Stimulated activated CD4-positive, alpha-beta T cell treated with anti-CD3 and anti-CD28 coated beads, Interleukin-12 subunit alpha, Interleukin-12 subunit beta, amount 100 ng/mL, for 4 hours (primary cell): ENCODE measurements around the gene SLC43A3.
A peak's percentile ranks its signal among the peaks of the same experiment; 100 is the strongest.
"Not testable (repeated sequence)": the region's sequence is repeated elsewhere in the genome, so short reads cannot be mapped to it uniquely, and the experiment has no call there.

Source experiments
- DNase-seq: peaks from one replicate; pipeline ENCODE4 v3.0.0-alpha.2; 2020

SLC43A3 gene

GRCh38 chr11:57459164-57460021, 32.5 kb upstream of the SLC43A3 start:
- peak; percentile 22 for DNase-seq

- DNase-seq = peak; percentile 68
Measured at GRCh38 chr11:57458410-57459163, 31.7 kb upstream of the SLC43A3 start.

- peak; percentile 32 for DNase-seq
Measured at GRCh38 chr11:57458060-57458409, 31.1 kb upstream of the SLC43A3 start.

GRCh38 chr11:57457643-57458023, 30.7 kb upstream of the SLC43A3 start:
- no peak for DNase-seq

GRCh38 chr11:57456960-57457642, 30.2 kb upstream of the SLC43A3 start:
- DNase-seq = peak; percentile 71

GRCh38 chr11:57453543-57454177, 26.7 kb upstream of the SLC43A3 start:
- DNase-seq = no peak

GRCh38 chr11:57446055-57446454, 19.1 kb upstream of the SLC43A3 start:
- no peak for DNase-seq

GRCh38 chr11:57445122-57445394, 18.1 kb upstream of the SLC43A3 start:
- DNase-seq = not testable (repeated sequence)

GRCh38 chr11:57444362-57445121, 17.6 kb upstream of the SLC43A3 start:
- no peak for DNase-seq

- DNase-seq = no peak
Measured at GRCh38 chr11:57440744-57441414, 14.0 kb upstream of the SLC43A3 start.

GRCh38 chr11:57439786-57440185, 12.9 kb upstream of the SLC43A3 start:
- no peak for DNase-seq

- no peak for DNase-seq
Measured at GRCh38 chr11:57438345-57439285, 11.7 kb upstream of the SLC43A3 start.

GRCh38 chr11:57436031-57436430, 9.1 kb upstream of the SLC43A3 start:
- no peak for DNase-seq

GRCh38 chr11:57434640-57435546, 8.0 kb upstream of the SLC43A3 start:
- no peak for DNase-seq

GRCh38 chr11:57432714-57433163, 5.8 kb upstream of the SLC43A3 start:
- DNase-seq = no peak

GRCh38 chr11:57432149-57432561, 5.2 kb upstream of the SLC43A3 start:
- no peak for DNase-seq

- DNase-seq = no peak
Measured at GRCh38 chr11:57430952-57431351, 4.0 kb upstream of the SLC43A3 start.

GRCh38 chr11:57429946-57430345, 3.0 kb upstream of the SLC43A3 start:
- DNase-seq = no peak

- DNase-seq = no peak
Measured at GRCh38 chr11:57428643-57429042, 1.7 kb upstream of the SLC43A3 start.

- no peak for DNase-seq
Measured at GRCh38 chr11:57427727-57428082, 784 bp upstream of the SLC43A3 start.
